HG03571 (cell line): ENCODE results near the gene ZNF582.

Experiments
- ATAC-seq: cut with Tn5 transposase; IDR thresholded peaks from one replicate; pipeline ENCODE4 v1.9.1; 2021; ENCODE audit not compliant: unreplicated experiment

Gene ZNF582

DNA sequence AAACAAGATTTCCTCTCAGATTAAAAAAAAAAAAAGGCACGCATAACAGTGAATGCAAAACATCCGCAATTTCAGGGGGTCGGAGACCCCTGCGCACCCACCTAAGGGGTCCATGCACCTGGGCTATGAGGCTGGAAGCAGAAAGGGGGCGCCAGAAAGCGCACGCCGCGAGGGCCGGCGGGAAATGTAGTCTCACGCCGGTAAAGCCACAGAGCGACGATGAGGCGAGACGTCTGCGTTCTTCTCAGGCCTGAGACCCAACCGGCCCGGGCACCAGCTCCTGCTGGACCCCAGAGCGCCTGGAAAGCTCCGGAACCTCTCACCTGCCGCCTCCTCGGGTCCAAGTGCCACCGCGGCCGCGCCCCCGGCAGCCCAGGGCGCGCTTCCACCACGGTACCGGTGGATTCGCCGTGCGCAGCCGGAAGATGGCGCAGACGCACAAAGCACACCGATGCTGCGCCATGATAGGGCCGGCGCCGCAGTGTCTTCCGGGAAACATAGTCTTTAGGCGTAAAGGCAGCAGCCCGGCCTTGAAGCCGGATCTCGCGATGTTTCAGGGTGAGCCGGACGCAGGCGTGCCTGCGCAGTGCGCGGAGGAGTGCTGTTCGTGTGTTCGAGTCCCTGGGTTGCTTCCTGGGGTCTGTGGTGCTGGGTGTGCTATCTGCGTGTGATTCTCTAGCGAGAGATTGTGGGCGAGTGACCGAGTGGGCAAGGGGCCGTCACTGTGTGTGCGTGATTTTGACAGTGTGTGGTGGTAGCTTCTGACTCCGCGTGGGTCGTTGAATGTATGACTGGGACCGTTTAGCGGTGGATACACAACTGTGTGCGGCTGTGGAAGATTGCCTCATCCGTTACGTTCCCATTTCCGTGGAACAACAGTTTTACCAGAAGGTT lies at the start of gene ZNF582:
Gene ZNF582 (minus strand): TSS at position 416 of the 894 bp plus-strand sequence. CDS start 1,782 bp downstream, outside the sequence.
- ATAC-seq: peak; percentile 87

DNA sequence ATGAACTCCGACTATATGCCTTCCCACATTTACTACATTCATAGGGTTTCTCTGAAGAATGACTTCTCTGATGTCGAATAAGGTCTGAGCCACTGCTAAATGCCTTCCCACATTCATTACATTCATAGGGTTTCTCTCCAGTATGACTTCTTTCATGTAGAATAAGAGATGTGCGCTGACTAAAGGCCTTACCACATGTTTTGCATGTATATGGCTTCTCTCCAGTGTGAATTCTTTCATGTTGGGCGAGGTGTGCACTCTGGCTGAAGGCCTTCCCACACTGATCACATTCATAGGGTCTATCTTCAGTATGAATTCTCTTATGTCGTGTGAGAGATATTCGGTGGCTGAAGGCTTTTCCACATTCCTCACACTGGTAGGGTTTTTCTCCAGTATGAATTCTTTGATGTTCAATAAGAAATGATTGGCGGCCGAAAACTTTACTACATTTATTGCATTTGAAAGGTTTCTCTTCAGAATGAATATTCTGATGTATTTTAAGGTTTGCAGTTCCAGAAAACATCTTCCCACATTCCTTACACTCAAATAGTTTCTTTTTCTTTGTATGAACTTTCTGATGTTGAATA lies 48.0 kb upstream of the ZNF582 start:
- no peak for ATAC-seq

DNA sequence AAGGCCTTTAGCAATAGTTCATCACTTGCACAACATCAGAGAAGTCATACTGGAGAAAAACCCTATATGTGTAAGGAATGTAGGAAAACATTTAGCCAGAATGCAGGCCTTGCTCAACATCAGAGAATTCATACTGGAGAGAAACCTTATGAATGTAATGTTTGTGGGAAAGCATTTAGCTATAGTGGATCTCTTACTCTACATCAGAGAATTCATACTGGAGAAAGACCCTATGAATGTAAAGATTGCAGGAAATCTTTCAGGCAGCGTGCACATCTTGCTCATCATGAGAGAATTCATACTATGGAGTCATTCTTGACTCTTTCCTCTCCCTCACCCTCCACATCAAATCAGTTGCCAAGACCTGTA lies 30.6 kb upstream of the ZNF582 start:
- ATAC-seq: no peak

DNA sequence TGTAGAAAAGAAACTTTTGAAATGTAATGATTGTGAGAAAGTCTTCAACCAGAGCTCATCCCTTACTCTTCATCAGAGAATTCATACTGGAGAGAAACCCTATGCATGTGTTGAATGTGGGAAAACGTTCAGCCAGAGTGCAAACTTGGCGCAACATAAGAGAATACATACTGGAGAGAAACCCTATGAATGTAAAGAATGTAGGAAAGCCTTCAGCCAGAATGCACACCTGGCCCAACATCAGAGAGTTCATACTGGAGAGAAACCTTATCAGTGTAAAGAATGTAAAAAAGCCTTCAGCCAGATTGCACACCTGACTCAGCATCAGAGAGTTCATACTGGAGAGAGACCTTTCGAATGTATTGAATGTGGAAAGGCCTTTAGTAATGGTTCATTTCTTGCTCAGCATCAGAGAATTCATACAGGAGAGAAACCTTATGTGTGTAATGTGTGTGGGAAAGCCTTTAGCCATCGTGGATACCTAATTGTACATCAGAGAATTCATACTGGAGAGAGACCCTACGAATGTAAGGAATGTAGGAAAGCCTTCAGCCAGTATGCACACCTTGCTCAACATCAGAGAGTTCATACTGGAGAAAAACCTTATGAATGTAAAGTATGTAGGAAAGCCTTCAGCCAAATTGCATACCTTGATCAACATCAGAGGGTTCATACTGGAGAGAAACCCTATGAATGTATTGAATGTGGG lies 30.1 kb upstream of the ZNF582 start:
- no peak for ATAC-seq

DNA sequence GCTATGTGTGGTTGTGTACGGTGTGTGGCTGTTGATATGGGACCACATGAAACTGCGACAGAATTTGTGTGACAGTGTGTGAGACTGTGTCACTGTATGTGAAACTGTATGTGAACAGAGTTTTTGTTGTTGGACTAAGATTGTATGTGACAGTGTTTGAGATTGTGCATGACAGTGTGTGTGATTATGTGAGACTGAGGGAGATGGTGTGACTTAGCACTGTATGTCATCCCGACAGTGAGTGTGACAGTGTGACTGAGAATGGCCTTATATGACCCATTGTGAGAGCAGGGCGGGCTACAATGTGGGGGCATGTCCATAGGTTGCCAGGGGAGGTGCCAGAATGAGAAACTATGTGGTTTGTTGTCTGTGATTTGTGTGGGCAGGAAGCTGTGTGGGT lies 11.7 kb upstream of the ZNF582 start:
- ATAC-seq: no peak

GRCh38 chr19:56404705-56405056 lies 11.3 kb upstream of the ZNF582 start:
- peak; percentile 5 for ATAC-seq

- peak; percentile 82 for ATAC-seq
Observed at GRCh38 chr19:56403764-56404704, 10.7 kb upstream of the ZNF582 start, which contains the start of gene ZNF583. ZNF583 (plus strand) TSS chr19:56404332; CDS start chr19:56407115, 2,783 bp downstream.

- peak; percentile 11 for ATAC-seq
Observed at GRCh38 chr19:56403261-56403660, 9.9 kb upstream of the ZNF582 start.

DNA sequence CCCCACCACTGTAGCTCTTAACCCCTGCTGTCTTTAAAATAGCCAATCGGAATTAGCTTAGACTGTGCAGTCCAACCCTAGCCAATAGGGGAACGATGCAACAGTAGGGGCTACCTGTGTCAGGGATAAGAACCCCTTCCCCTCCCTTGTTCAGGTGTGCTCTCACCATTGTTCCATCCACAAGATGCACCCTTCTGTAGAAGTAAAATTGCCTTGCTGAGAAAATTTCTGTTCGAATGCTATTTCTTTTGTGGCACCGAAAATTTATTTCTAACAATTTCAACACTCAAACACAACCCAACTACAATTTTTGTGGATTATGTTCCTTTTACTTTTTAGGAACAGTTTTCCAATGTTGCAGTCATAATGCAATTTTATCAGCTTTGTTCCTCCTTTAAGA lies 7.2 kb upstream of the ZNF582 start:
- ATAC-seq: no peak

GRCh38 chr19:56398809-56399208 lies 5.5 kb upstream of the ZNF582 start:
- no peak for ATAC-seq

DNA sequence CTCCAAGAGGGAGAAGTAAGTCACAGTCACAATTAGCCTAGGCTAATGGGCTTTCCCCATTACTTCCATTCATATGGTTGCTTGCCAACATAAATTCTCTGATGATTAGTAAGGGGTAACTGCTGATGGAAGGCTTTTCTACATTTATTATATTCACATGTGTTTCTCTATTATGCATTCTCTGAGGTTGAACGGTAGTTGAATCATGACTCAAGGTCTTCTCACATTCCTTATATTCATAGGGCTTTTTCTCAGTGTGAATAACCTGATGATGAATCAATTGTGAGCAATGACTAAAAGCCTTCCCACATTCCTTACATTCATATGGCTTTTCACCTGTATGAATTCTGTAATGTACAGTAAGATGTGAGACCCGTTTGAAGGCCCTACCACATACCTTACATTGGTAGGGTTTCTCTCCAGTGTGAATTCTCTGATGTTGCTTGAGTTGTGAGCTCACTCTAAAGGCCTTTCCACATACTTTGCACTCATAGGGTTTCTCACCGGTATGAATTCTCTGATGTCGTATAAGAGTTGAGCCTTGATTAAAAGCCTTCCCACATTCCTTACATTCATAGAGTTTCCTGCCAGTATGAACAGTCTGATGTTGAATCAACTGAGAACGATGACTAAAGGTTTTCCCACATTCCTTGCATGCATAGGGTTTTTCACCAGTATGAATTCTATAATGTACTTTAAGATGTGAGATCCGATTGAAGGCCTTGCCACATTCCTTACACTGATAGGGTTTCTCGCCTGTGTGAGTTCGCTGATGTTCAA lies 9.3 kb downstream of the ZNF582 start:
- no peak for ATAC-seq

GRCh38 chr19:56377105-56377924 lies 16.0 kb downstream of the ZNF582 start:
- ATAC-seq: no peak

DNA sequence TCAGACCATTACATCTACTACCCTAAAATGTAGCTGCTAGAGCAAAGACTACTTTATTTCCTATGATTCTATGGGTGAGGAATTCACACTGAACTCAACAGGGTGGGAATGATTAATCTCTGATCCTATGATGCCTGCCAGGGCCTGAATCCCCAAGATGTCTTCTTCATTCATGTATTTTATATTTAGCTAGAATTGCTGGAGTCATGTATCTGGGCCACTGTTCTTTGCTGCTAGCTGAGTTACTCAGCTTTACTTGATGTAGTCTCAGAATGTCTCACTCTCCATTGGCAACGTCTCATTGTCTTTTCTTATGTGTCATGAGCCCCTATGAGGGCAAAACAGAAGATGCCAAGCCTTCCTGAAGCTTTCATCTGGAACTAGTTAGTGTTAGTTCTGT lies 21.1 kb downstream of the ZNF582 start:
- ATAC-seq: no peak

GRCh38 chr19:56369886-56370676 lies 23.3 kb downstream of the ZNF582 start:
- no peak for ATAC-seq

DNA sequence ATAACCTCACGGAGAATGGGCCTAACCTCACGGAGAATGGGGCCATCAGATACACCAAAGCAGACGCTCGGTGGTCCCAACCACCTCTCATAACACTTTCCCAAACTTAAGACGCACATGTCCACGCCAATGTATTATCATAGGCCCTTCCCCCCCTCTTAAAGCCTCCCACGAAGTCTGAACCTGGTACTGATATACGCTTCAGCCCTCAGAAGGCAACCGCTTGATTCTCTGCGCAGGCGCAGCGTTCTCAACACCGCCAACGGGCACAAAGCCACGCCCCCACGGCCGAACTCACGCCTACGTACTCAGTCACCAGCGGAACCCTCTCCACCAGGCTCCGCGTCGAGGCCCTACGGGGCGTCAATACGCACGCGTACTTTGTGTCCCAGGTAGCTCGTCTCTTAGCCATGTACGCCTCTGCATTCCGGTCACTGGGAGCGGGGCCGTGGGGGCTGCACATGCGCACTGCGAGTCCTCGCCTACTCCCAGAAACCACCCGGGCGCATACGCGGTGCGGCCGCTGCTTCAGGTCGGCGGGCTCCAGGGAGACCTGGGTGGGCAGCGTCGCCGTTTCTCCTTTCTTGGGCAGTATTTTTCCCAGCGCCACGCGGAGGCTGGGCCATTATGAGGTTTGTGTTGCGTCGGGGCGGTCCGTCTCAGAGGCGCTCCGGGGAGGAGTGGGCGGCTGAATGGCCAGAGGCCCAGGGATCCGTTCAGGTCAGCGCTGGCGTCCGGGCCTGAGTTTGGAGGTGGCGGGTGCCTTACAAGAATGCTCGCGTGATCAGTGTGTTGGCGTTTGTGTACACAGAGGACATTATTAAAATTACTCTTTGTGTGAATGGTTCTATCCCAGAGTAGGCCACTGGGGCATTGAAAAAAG lies 25.3 kb downstream of the ZNF582 start:
- no peak for ATAC-seq

DNA sequence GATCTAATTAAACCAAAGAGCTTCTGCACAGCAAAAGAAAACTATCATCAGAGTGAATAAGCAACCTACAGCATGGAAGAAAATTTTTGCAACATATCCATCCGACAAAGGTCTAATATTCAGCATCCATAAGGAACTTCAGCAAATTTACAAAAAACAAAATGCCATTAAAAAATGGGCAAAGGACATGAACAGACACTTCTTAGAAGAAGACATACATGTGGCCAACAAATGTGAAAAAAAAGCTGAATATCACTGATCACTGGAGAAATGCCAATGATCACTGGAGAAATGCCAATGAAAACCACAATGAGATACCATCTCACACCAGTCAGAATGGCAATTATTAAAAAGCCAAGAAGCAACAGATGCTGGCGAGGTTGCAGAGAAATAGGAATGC lies 32.5 kb downstream of the ZNF582 start:
- no peak for ATAC-seq

DNA sequence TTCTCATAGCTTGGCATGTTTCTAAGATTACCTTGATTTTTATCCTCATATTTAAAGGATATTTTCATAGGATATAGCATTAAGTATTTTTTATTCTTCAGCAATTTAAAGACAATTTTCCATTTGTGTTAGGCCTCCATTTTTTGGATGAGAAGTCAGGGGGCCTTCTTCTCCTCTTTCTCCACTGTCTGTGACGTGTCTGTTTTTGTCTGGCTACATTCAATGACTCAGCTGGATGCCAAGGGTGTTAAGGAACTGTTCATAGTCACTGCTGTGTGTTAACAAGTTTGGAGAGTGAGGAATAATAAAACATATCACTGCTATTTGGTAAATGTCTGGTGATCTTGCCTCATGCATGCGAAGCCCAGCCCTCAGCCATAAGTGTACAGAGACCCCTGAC lies 36.4 kb downstream of the ZNF582 start:
- ATAC-seq: no peak
